Measurements from ENCODE around the gene PODN.

PODN gene

DNA sequence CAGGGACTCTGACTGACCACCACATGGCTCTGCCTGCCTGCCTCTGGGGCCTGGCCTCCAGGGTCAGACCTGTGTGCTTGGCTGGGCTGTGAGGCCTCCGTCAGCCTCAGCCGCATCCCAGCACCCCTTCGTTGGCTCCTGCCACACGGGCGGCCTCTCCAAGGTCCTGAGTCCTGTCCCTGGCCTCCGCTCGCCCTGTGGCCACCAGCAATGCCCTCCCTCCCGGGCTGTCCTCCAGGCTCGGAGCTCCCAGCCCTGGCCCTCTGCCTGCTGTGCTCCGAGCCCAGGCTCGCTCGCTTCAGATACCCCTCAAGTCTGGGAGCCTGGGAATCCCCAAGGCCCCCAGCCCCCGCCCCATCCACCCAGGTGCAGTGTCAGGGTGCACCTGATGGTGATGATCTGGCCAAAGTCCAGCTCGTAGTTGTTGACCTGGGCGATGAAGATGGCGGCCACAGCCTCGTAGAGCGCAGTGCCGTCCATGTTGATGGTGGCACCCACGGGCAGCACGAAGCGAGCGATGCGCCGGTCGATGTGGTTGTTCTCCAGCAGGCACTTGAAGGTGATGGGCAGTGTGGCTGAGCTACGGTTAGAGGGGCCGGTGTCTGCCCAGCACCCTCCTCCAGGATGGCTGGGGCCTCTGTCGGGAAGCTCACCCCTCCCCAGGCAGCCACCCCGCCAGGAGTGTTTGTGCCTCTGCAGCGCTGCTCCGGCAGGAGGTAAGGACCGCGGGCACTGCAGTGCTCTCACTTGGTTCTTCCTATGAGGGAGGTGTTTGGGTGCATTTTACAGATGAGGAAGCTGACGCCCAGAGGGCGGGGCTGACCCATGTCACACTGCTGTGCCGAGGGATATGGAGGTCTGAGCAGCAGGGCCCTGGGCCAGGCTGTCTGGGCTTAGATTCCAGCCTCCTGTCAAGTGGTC lies 28.5 kb downstream of the PODN start:
- H3K27ac ChIP-seq (replicated peaks): no peak overlapping the region
- no peak overlapping the region for H3K4me3 ChIP-seq (replicated peaks; ENCODE audit: insufficient read depth, low read length)
- H3K27me3 ChIP-seq (ENCODE audit: insufficient read depth, poor library complexity, severe bottlenecking): no peaks in the 10 kb centered on the region
- DNase-seq (ENCODE audit: low read depth in 1 of 2, low spot score in 1 of 2): peak in 1 of 2 experiments; percentile 33
- TF ChIP-seq GABPA (IDR thresholded peaks at IDR 0.05; ENCODE audit: low read depth): no peak
- TF ChIP-seq POLR2AphosphoS5 (IDR thresholded peaks at IDR 0.05; ENCODE audit: low read depth): no peak
- TF ChIP-seq, protein P1, sequence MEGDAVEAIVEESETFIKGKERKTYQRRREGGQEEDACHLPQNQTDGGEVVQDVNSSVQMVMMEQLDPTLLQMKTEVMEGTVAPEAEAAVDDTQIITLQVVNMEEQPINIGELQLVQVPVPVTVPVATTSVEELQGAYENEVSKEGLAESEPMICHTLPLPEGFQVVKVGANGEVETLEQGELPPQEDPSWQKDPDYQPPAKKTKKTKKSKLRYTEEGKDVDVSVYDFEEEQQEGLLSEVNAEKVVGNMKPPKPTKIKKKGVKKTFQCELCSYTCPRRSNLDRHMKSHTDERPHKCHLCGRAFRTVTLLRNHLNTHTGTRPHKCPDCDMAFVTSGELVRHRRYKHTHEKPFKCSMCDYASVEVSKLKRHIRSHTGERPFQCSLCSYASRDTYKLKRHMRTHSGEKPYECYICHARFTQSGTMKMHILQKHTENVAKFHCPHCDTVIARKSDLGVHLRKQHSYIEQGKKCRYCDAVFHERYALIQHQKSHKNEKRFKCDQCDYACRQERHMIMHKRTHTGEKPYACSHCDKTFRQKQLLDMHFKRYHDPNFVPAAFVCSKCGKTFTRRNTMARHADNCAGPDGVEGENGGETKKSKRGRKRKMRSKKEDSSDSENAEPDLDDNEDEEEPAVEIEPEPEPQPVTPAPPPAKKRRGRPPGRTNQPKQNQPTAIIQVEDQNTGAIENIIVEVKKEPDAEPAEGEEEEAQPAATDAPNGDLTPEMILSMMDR (IDR thresholded peaks at IDR 0.05; ENCODE audit: insufficient read depth, low read length): no peak
- TF ChIP-seq, protein P2, sequence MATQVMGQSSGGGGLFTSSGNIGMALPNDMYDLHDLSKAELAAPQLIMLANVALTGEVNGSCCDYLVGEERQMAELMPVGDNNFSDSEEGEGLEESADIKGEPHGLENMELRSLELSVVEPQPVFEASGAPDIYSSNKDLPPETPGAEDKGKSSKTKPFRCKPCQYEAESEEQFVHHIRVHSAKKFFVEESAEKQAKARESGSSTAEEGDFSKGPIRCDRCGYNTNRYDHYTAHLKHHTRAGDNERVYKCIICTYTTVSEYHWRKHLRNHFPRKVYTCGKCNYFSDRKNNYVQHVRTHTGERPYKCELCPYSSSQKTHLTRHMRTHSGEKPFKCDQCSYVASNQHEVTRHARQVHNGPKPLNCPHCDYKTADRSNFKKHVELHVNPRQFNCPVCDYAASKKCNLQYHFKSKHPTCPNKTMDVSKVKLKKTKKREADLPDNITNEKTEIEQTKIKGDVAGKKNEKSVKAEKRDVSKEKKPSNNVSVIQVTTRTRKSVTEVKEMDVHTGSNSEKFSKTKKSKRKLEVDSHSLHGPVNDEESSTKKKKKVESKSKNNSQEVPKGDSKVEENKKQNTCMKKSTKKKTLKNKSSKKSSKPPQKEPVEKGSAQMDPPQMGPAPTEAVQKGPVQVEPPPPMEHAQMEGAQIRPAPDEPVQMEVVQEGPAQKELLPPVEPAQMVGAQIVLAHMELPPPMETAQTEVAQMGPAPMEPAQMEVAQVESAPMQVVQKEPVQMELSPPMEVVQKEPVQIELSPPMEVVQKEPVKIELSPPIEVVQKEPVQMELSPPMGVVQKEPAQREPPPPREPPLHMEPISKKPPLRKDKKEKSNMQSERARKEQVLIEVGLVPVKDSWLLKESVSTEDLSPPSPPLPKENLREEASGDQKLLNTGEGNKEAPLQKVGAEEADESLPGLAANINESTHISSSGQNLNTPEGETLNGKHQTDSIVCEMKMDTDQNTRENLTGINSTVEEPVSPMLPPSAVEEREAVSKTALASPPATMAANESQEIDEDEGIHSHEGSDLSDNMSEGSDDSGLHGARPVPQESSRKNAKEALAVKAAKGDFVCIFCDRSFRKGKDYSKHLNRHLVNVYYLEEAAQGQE (IDR thresholded peaks at IDR 0.05; ENCODE audit: insufficient replicate concordance, low read depth): no peak
- no peak for TF ChIP-seq SPI1 (IDR thresholded peaks at IDR 0.05; ENCODE audit: borderline replicate concordance, low read depth)

DNA sequence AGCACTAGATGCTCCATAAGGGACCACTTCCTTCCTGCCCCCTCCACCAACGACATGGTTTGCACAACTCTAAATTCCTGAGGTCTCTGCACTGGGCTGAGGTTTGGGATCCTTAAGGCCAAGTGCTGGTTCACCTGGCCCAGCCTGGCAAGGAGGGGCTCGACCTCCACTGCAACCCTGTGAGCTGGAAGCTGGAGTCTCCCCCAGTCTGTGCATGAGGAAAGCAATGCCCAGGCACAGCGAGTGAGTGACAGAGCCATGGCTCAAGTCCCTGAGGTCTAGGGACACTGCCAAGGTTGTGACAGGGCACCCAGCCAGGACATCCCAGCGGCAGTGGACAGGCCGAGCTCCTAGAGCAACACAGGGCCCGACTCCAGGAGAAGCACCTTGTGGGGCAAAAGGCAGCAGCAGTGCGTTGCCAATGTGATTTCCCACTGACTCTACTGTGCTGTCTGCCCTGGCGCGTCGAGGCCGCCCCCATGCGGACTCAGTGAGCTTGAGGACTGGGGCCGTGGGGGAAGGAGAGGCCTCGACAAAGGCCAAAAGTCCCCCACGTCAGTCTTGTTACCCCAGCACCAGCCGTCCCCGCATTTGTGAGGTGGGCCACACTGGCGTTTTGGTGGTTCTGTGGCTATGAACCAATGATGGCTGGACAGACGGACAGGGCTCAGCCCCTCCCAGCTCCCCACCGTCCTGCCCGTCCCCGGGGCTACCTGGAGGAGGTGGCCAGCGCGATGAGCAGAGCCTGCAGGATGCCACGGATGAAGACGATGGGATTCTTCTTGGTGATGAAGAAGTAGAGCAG lies 30.0 kb downstream of the PODN start:
- Histone ChIP-seq H3K27me3 (ENCODE audit: insufficient read depth, poor library complexity, severe bottlenecking) (no peaks in the 10 kb centered on the region), H3K4me3 (replicated peaks; ENCODE audit: insufficient read depth, low read length) (no peak overlapping the region), H3K27ac (replicated peaks) (no peak overlapping the region)
- TF ChIP-seq, protein P1 (IDR thresholded peaks at IDR 0.05; ENCODE audit: insufficient read depth, low read length): no peak
- TF ChIP-seq GABPA (IDR thresholded peaks at IDR 0.05; ENCODE audit: low read depth) (no peak), POLR2AphosphoS5 (IDR thresholded peaks at IDR 0.05; ENCODE audit: low read depth) (no peak), SPI1 (IDR thresholded peaks at IDR 0.05; ENCODE audit: borderline replicate concordance, low read depth) (no peak)
- TF ChIP-seq, protein P2 (IDR thresholded peaks at IDR 0.05; ENCODE audit: insufficient replicate concordance, low read depth): no peak
- DNase-seq (ENCODE audit: low read depth in 1 of 2, low spot score in 1 of 2): no peak

DNA sequence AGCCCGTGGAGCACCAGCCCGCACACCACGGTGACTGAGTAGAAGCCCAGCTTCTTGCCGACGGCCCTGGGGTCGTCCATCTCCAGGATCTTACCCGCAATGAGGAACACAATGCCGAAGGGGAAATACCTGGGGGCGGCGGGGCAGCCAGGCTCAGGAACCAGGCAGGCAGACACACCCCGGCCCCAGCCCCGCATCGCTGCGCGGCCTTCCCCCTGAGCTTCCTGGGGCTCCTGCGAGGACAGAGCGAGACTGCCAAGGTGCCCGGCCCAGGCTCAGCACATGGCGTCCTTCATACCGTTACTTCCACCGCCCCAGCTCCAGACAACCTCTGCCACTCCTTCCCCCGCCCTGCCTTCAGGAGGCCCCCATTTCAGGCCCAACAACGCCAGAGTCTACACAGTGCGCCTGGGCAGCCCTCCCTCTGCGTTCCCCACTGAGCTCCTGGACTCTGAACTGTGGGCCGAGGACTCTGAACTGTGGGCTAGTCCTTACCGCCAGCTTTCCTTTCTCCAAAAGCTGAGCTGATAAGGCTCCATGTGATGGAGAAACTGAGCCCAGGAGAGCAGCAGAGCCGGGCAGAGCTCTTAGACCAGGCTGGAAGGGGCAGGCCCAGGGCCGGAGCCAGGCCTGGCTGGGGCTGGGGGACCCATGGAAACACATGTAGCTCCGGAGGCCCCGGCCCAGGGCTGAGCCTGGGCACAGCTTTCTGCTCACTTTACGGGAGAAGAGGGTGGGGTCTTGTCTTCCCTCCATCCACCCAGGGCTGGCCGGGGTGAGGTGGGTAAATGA lies 30.8 kb downstream of the PODN start:
- TF ChIP-seq SPI1 (IDR thresholded peaks at IDR 0.05; ENCODE audit: borderline replicate concordance, low read depth) (no peak), POLR2AphosphoS5 (IDR thresholded peaks at IDR 0.05; ENCODE audit: low read depth) (no peak), GABPA (IDR thresholded peaks at IDR 0.05; ENCODE audit: low read depth) (no peak)
- TF ChIP-seq, protein P2 (IDR thresholded peaks at IDR 0.05; ENCODE audit: insufficient replicate concordance, low read depth): no peak
- TF ChIP-seq, protein P1 (IDR thresholded peaks at IDR 0.05; ENCODE audit: insufficient read depth, low read length): no peak
- Histone ChIP-seq H3K4me3 (replicated peaks; ENCODE audit: insufficient read depth, low read length) (no peak overlapping the region), H3K27ac (replicated peaks) (no peak overlapping the region), H3K27me3 (ENCODE audit: insufficient read depth, poor library complexity, severe bottlenecking) (no peaks in the 10 kb centered on the region)
- DNase-seq (ENCODE audit: low read depth in 1 of 2, low spot score in 1 of 2): no peak

All from HL-60 (cell line).